SK-N-SH (cell line): Measurements from ENCODE around the gene DNPEP. TPM values are rescaled to one million over a fixed set of nuclear protein-coding genes. Genes with fewer than 3 reads are reported as not detected.

Experiments
- CTCF ChIA-PET: fragments of 300-600, 350-600 bp; formaldehyde crosslinking; extraction: SDS; loops from one replicate; lab custom pipeline; 2021; lab: Yijun Ruan, JAX
- POLR2A ChIA-PET: fragments of 350-600 bp; sonication (Branson Sonifier 250); formaldehyde crosslinking; extraction: SDS; loops from one replicate; lab custom pipeline; 2020; ENCODE audit warnings: antibody characterized with exemption, inconsistent platforms; lab: Yijun Ruan, JAX
- DNase-seq: peaks from one replicate; pipeline ENCODE4 v3.0.0; 2012
- H2AFZ ChIP-seq: fragments of 200-600 bp; sonication (generic); 2 replicates; pipeline ENCODE4 v1.8.1; 2016; ENCODE audit warnings: antibody characterized with exemption, mild to moderate bottlenecking, low read depth
- H3F3A ChIP-seq: fragments of 200-600 bp; sonication (generic); replicated peaks from 2 replicates; pipeline ENCODE3; 2016; ENCODE audit warnings: antibody characterized with exemption, mild to moderate bottlenecking; ENCODE audit not compliant: insufficient read depth
- H3K27ac ChIP-seq, 2 experiments: fragments of 200-500 bp in 1 of 2; fragments of 200-600 bp in 1 of 2; sonication (Bioruptor generic) in 1 of 2; sonication (generic), shearing (Covaris generic) in 1 of 2; 2 replicates each; pipeline versions ENCODE4 v1.5.1 to v1.6.1; 2014 to 2016; ENCODE audit warnings: low read depth in 2 of 2, inconsistent platforms in 1 of 2, low read length in 1 of 2, mild to moderate bottlenecking in 1 of 2, mixed read lengths in 1 of 2
- H3K27me3 ChIP-seq: fragments of 200-600 bp; sonication (generic), shearing (Covaris generic); 2 replicates; pipeline ENCODE4 v1.6.1; 2016; ENCODE audit warnings: mixed run types; ENCODE audit not compliant: insufficient read depth
- H3K36me3 ChIP-seq, 2 experiments: fragments of 200-500 bp in 1 of 2; fragments of 200-600 bp in 1 of 2; sonication (Bioruptor generic) in 1 of 2; sonication (generic) in 1 of 2; replicated peaks in 1 of 2; 2 replicates each; pipeline versions ENCODE3 to v1.5.1; 2014 to 2016; ENCODE audit warnings: low read length in 1 of 2, mild to moderate bottlenecking in 1 of 2; ENCODE audit not compliant: insufficient read depth in 2 of 2, control insufficient read depth in 1 of 2
- H3K4me1 ChIP-seq, 2 experiments: fragments of 200-500 bp in 1 of 2; fragments of 200-600 bp in 1 of 2; sonication (Bioruptor generic) in 1 of 2; sonication (generic), shearing (Covaris generic) in 1 of 2; 2 replicates each; pipeline versions ENCODE4 v1.5.1 to v1.6.1; 2014 to 2016; ENCODE audit warnings: low read depth in 1 of 2, low read length in 1 of 2, mixed run types in 1 of 2; ENCODE audit not compliant: insufficient read depth in 2 of 2, control insufficient read depth in 1 of 2
- H3K4me2 ChIP-seq: fragments of 200-600 bp; sonication (generic), shearing (Covaris generic); 2 replicates; pipeline ENCODE4 v1.6.1; 2017; ENCODE audit warnings: mixed run types
- H3K4me3 ChIP-seq, 2 experiments: fragments of 200-500 bp in 1 of 2; fragments of 200-600 bp in 1 of 2; sonication (Bioruptor generic) in 1 of 2; sonication (generic), shearing (Covaris generic) in 1 of 2; 2 replicates each; pipeline versions ENCODE4 v1.5.1 to v1.8.1; 2014 to 2016; ENCODE audit warnings: low read depth in 2 of 2, inconsistent platforms in 1 of 2, low read length in 1 of 2, mild to moderate bottlenecking in 1 of 2, mixed read lengths in 1 of 2, moderate library complexity in 1 of 2
- H3K79me2 ChIP-seq: fragments of 200-600 bp; sonication (generic); 2 replicates; pipeline ENCODE4 v1.8.1; 2017; ENCODE audit warnings: mild to moderate bottlenecking; ENCODE audit not compliant: insufficient read depth
- H3K9ac ChIP-seq: fragments of 200-600 bp; sonication (generic); 2 replicates; pipeline ENCODE4 v1.6.1; 2017; ENCODE audit warnings: mixed run types
- H3K9me2 ChIP-seq: fragments of 200-600 bp; sonication (generic); 2 replicates; pipeline ENCODE4 v1.6.1; 2017; ENCODE audit warnings: mixed run types
- H3K9me3 ChIP-seq: fragments of 200-600 bp; sonication (generic); 2 replicates; pipeline ENCODE4 v1.6.1; 2017; ENCODE audit warnings: mixed run types, mild to moderate bottlenecking, moderate library complexity
- H4K20me1 ChIP-seq: fragments of 200-600 bp; sonication (generic); 2 replicates; pipeline ENCODE4 v1.6.1; 2017; ENCODE audit warnings: mild to moderate bottlenecking, mixed run types; ENCODE audit not compliant: insufficient read depth
- CHD2 ChIP-seq: fragments of 150-350 bp; IDR thresholded peaks from 2 replicates; pipeline ENCODE4 v1.6.1; 2018; ENCODE audit warnings: low read length; ENCODE audit not compliant: partially characterized antibody
- CTCF ChIP-seq: fragments of 200-600 bp; sonication (generic); IDR thresholded peaks from 2 replicates; pipeline ENCODE4 v1.6.1; 2017; ENCODE audit warnings: antibody characterized with exemption, mild to moderate bottlenecking, moderate library complexity
- ELF1 ChIP-seq: IDR thresholded peaks from 2 replicates; pipeline ENCODE4 v1.4.0; 2012
- EP300 ChIP-seq, 2 experiments: IDR thresholded peaks; 2 replicates each; pipeline versions ENCODE4 v1.4.0 to v1.6.1; 2012; ENCODE audit warnings: borderline replicate concordance in 1 of 2, low read depth in 1 of 2, low read length in 1 of 2
- FOSL2 ChIP-seq: IDR thresholded peaks from 2 replicates; pipeline ENCODE4 v1.4.0; 2012; ENCODE audit warnings: low read depth, mild to moderate bottlenecking, moderate library complexity, borderline replicate concordance
- GATA2 ChIP-seq: sonication (generic); formaldehyde crosslinking; IDR thresholded peaks from 2 replicates; pipeline ENCODE4 v1.5.0; 2020; ENCODE audit warnings: mild to moderate bottlenecking, missing genetic modification reagents
- JUND ChIP-seq: IDR thresholded peaks from 2 replicates; pipeline ENCODE4 v1.4.0; 2012
- MAX ChIP-seq: IDR thresholded peaks from 2 replicates; pipeline ENCODE4 v1.4.0; 2012; ENCODE audit warnings: low read depth
- MEF2A ChIP-seq: IDR thresholded peaks from 2 replicates; pipeline ENCODE4 v1.4.0; 2012; ENCODE audit warnings: low read depth, borderline replicate concordance
- MXI1 ChIP-seq: IDR thresholded peaks from 2 replicates; pipeline ENCODE4 v1.6.1; 2012; ENCODE audit warnings: mild to moderate bottlenecking, low read depth, low read length, improper control_type of control experiment
- NFIC ChIP-seq: IDR thresholded peaks from 2 replicates; pipeline ENCODE4 v1.4.0; 2012; ENCODE audit warnings: borderline replicate concordance
- NRF1 ChIP-seq: IDR thresholded peaks from 2 replicates; pipeline ENCODE4 v1.6.1; 2012; ENCODE audit warnings: low read depth, mild to moderate bottlenecking, low read length
- PBX3 ChIP-seq: IDR thresholded peaks from 2 replicates; pipeline ENCODE4; 2012
- POLR2AphosphoS5 ChIP-seq: IDR thresholded peaks from 2 replicates; pipeline ENCODE4 v1.6.1; 2012; ENCODE audit warnings: low read depth, low read length
- RFX5 ChIP-seq: IDR thresholded peaks from 2 replicates; pipeline ENCODE4 v1.6.1; 2012; ENCODE audit warnings: mild to moderate bottlenecking, improper control_type of control experiment, low read length
- SIN3A ChIP-seq: IDR thresholded peaks from 2 replicates; pipeline ENCODE4 v1.6.1; 2012; ENCODE audit warnings: low read depth, mild to moderate bottlenecking, low read length, moderate library complexity, borderline replicate concordance
- TAF1 ChIP-seq: IDR thresholded peaks from 2 replicates; pipeline ENCODE4 v1.6.1; 2012; ENCODE audit warnings: low read depth, mild to moderate bottlenecking, low read length, moderate library complexity, borderline replicate concordance
- TCF12 ChIP-seq: IDR thresholded peaks from 2 replicates; pipeline ENCODE4 v1.4.0; 2012
- TEAD4 ChIP-seq: IDR thresholded peaks from 2 replicates; pipeline ENCODE4 v1.4.0; 2012; ENCODE audit warnings: mild to moderate bottlenecking, borderline replicate concordance; ENCODE audit not compliant: insufficient read depth
- USF1 ChIP-seq: IDR thresholded peaks from 2 replicates; pipeline ENCODE4 v1.4.0; 2012; ENCODE audit warnings: low read depth, borderline replicate concordance
- ZBTB33 ChIP-seq: IDR thresholded peaks from 2 replicates; pipeline ENCODE4 v1.4.0; 2012; ENCODE audit warnings: low read depth, borderline replicate concordance
- WGBS: methylation state at CpG from one replicate; pipeline ENCODE4 v1.1.6; 2017; ENCODE audit warnings: low lambda C conversion rate; 5-methylcytosine and 5-hydroxymethylcytosine counted together
- polyA plus RNA-seq, 3 experiments: library from polyadenylated mRNA; depleted of rRNA; stranded (reverse); fragments of >200 nt; gene quantifications; 2 replicates each; pipeline ENCODE4 v1.2.3, GENCODE V29; 2012
- TF ChIP-seq, protein P1 (sequence below): fragments of 150-350 bp; IDR thresholded peaks from 2 replicates; pipeline ENCODE4 v1.6.1; 2017; ENCODE audit warnings: antibody characterized with exemption, low read length, low read depth, borderline replicate concordance
- TF ChIP-seq, protein P2 (sequence below): fragments of 150-350 bp; IDR thresholded peaks from 2 replicates; pipeline ENCODE4 v1.6.1; 2016; ENCODE audit warnings: mild to moderate bottlenecking, low read depth, low read length

The DNPEP gene
- polyA plus RNA-seq, 1 of the 3 experiments (the other 2 are of a cell fraction): 80.7 TPM

DNA sequence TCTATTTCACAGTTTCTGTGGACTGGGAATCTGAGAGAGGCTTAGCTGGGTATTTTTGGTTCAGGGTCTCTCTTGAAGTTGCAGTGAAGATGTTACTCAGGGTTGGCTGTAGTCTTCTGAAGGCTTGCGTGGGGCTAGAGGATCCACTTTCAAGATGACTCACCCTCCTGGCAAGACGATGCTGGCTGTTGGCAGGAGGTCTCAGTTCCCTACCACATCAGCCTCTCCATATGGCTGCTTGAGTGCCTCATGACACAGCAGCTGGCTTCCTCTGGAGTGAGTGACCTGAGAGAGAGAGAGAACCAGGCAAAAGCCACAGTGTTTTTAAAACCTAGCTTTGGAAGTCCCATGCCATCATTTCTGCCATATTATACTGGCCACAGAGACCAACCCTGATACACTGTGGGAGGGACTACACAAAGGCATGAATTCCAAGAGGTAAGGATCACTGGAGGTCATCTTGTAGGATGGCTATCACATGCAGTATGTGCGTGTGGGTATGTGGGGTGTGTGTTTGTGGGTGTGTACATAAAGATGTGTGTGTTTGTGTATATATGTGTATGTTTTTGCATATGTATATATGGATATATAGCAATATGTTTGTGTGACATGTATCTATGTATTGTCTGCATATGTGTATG, 25.1 kb downstream of the DNPEP start:
- H3K27me3 ChIP-seq: peaks cover 18% of the 10 kb centered on the region
- H3K27ac ChIP-seq: peak overlapping the region in 1 of 2 experiments; percentile 55; a peak in 2 of 4 replicates
- POLR2A ChIA-PET: no interaction called here
- no peak overlapping the region; the same call in 1 of the 2 replicates for H3K4me2 ChIP-seq
- H3K4me3 ChIP-seq: no peak overlapping the region
- peaks cover 4 to 9% of the 10 kb centered on the region in 2 experiments; a peak in 2 of 4 replicates for H3K4me1 ChIP-seq
- CTCF ChIA-PET: interaction anchor here (0.6 to 2.2 kb wide), 2 partner anchors 11 to 41 kb away, joined by 3 to 11 read pairs; no protein-coding TSS in a partner anchor
- H4K20me1 ChIP-seq: no peaks in the 10 kb centered on the region
- H3K9me2 ChIP-seq: no peaks in the 10 kb centered on the region
- H2AFZ ChIP-seq: no peak overlapping the region
- 18% methylated on average over 3 of the region's 3 CpGs for WGBS
- H3K9ac ChIP-seq: no peak overlapping the region
- no peaks in the 10 kb centered on the region for H3K79me2 ChIP-seq
- no peaks in the 10 kb centered on the region for H3K9me3 ChIP-seq
- no peaks in the 10 kb centered on the region for H3K36me3 ChIP-seq
- H3F3A ChIP-seq: peaks cover 14% of the 10 kb centered on the region
- DNase-seq: no peak
- TF ChIP-seq CHD2 (no peak), TEAD4 (no peak), TAF1 (no peak), NRF1 (no peak), GATA2 (CRISPR knock-in tag) (no peak), RFX5 (no peak), USF1 (peak; percentile 43; the same call in 1 of the 2 replicates), JUND (peak; percentile 91), POLR2AphosphoS5 (peak; percentile 32; the same call in 1 of the 2 replicates), MEF2A (no peak), SIN3A (peak; percentile 72; the same call in 1 of the 2 replicates), ELF1 (no peak), CTCF (no peak), FOSL2 (peak; percentile 92), EP300 (IDR thresholded peaks at IDR 0.05; ENCODE audit: borderline replicate concordance in 1 of 2, low read depth in 1 of 2, low read length in 1 of 2) (peak in 1 of 2 experiments; percentile 55; a peak in 1 of 4 replicates), MXI1 (no peak), PBX3 (peak; percentile 50), ZBTB33 (0 out of 2 replicates have a peak, but pooled peaks have one; percentile 17), TCF12 (peak; percentile 89), NFIC (peak; percentile 97), MAX (peak; percentile 86)
- TF ChIP-seq, protein P1, sequence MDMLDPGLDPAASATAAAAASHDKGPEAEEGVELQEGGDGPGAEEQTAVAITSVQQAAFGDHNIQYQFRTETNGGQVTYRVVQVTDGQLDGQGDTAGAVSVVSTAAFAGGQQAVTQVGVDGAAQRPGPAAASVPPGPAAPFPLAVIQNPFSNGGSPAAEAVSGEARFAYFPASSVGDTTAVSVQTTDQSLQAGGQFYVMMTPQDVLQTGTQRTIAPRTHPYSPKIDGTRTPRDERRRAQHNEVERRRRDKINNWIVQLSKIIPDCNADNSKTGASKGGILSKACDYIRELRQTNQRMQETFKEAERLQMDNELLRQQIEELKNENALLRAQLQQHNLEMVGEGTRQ: no peak
- TF ChIP-seq, protein P2, sequence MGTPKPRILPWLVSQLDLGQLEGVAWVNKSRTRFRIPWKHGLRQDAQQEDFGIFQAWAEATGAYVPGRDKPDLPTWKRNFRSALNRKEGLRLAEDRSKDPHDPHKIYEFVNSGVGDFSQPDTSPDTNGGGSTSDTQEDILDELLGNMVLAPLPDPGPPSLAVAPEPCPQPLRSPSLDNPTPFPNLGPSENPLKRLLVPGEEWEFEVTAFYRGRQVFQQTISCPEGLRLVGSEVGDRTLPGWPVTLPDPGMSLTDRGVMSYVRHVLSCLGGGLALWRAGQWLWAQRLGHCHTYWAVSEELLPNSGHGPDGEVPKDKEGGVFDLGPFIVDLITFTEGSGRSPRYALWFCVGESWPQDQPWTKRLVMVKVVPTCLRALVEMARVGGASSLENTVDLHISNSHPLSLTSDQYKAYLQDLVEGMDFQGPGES: no peak
